GM21825 (cell line): ENCODE measurements around the gene COPB1.
A peak's percentile ranks its signal among the peaks of the same experiment; 100 is the strongest.
"Not testable (repeated sequence)": the region's sequence is repeated elsewhere in the genome, so short reads cannot be mapped to it uniquely, and the experiment has no call there.

Source experiments
- ATAC-seq: cut with Tn5 transposase; IDR thresholded peaks from one replicate; pipeline ENCODE4 v1.9.1; 2021; ENCODE audit warnings: mild to moderate bottlenecking, moderate library complexity; ENCODE audit not compliant: unreplicated experiment

Gene COPB1

DNA sequence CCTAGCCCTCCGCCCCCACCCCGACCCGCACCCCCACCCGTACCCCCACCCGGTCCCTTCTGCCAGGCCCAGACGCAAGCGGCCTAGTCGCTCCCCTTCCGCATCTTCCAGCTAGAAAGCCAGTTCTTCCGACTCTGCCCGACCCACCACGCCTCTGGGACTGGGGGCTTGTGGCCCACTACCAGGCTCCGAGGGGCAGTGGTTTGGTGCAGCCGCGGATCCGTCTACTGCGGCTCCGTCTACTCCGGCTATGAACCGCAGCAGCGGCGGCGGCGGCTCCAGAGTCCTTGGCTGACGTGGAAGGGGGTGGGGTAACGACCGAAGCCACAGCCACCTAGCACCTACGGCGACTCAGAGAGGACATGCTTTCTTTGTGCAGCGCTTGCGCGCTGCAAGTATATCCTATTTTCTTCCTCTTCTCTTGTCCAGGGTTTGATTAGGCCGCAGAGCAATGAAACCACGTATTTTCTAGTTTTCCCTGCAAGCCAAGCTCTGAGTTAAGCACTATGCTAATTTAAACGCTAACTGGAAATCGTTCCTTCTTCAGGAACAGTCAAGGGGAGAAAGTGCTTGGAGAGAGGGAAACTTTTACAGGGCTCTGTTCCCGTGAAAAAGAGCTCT lies at the start of gene COPB1:
COPB1 (minus strand) TSS at position 252 of the 621 bp plus-strand sequence. CDS start 883 bp downstream, outside the sequence.
- peak; percentile 87 for ATAC-seq

- no peak for ATAC-seq
Measured at GRCh38 chr11:14547440-14547839, 47.8 kb upstream of the COPB1 start.

- ATAC-seq = no peak
Measured at GRCh38 chr11:14546672-14547071, 47.1 kb upstream of the COPB1 start.

- ATAC-seq = peak; percentile 80
Measured at GRCh38 chr11:14544611-14545010, 45.0 kb upstream of the COPB1 start.

GRCh38 chr11:14543260-14543659 lies 43.6 kb upstream of the COPB1 start:
- no peak for ATAC-seq

DNA sequence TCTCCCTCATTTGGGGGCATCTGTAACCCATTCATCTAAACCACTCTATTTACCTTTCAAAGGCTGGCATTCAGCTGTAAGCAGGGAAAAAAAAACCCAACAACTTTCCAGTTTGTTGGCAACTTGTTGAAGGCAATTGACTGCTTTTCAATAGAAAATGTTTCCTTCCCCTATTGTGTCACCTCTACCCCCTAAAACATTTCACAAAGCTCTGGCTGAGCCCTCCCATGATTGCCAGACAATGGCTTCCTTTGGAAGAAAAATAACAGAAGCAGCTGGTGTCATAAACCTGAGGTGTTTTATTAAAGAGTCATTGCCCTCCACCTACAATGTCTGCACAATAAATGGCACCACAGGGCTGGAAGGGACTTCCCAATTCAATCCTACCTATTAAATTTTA lies 42.7 kb upstream of the COPB1 start:
- no peak for ATAC-seq

DNA sequence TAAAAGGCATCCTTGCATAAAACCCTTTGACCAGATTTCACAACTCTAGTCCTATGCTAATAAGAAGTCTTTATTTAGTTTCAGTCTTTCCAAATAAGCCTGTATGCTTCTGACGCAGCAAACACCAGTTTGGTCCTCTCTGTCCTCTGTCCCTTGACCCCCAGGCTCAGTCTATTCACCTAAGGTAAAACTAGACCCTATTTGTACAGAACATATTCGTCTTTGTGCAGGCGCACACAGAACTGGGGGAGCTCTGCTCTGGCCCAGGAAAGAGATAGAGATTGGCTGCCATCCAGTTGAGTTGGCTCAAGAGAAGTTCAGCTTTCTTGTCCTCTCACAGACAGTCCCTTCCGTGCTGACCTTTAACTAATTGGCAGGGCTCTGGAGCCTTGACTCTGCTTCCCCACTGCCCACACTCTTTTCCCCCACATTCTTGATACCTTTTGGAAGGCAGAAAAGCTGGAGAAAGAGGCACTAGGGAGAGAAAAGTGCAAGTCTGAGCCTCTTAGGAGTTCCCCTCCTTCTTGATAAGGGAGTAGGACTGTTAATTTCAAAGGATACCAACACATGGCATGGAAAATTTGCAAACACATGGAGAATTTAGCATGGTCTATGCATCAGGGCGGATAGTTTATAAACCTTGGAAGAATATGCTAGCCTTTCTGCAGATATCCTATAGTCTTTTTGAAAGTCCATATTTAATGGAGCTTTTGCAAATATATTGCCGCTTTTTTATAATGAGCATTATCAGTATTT lies 41.8 kb upstream of the COPB1 start:
- no peak for ATAC-seq

GRCh38 chr11:14539982-14540421 lies 40.4 kb upstream of the COPB1 start:
- ATAC-seq = no peak

DNA sequence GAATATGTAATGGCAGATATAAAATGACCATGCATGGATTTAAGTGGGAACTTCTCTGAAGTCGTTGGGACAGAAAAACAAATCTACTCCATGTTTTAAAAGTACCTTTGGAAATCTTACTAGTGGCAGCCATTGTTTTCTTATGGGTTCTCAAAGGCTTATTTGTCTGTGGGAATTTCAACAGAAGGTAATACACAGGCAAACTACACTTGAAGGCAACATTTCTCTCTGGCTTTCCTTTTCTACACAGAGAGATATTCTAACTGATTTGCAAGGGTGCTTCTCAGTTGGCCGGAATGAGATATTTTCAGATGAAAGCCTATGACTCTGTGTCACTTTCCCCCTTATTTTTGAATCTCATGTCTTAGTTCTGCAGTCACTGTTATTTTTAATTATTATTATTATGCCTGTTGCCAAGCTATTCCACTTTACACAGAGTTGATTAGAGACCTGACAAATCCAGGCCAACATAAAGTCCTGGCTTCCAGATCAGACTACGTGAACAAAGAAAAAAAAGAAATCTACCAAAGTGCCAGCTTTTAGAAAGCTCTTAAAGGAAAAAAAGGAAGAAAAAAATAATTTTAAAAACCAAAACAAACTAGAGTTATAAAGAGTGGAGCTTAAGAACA lies 39.4 kb upstream of the COPB1 start:
- no peak for ATAC-seq

- no peak for ATAC-seq
Measured at GRCh38 chr11:14538271-14538925, 38.8 kb upstream of the COPB1 start.

DNA sequence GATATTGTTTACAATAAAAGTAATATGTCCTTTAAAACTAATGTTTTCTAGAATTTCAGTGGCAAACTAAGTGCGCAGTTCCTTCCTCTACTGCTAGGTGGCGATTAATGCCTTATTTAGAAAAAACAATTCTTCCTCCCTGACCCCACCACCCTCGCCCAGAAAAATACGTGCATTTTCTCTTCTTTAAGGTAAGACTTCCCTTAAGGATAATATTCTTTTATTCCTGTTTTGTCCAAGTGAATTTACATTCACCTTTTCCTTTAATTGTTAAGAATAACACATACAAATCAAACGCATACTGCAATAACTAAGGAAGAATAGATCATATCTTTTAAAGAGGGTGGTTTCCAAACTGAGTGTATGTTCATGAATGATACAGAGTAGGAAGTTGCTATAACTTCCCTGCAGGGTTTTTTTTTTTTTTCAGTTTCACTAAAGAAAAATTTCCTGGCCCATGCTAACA lies 37.6 kb upstream of the COPB1 start:
- peak; percentile 74 for ATAC-seq

DNA sequence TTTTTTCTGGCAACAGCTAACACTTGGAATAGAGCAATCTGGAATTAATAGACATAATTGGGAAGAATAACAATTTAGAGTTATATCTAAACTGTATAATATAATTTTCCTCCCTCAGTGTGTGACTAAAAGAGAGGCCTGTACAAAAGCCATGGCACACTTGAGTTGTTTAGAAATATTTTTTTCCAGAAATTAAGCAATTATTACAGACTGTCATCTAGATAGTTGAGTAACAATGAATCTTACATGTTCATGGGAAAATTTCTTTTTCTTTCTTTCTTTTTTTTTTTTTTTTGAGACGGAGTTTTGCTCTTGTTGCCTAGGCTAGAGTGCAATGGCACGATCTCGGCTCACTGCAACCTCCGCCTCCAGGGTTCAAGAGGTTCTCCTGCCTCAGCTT lies 35.6 kb upstream of the COPB1 start:
- ATAC-seq = not testable (repeated sequence)

DNA sequence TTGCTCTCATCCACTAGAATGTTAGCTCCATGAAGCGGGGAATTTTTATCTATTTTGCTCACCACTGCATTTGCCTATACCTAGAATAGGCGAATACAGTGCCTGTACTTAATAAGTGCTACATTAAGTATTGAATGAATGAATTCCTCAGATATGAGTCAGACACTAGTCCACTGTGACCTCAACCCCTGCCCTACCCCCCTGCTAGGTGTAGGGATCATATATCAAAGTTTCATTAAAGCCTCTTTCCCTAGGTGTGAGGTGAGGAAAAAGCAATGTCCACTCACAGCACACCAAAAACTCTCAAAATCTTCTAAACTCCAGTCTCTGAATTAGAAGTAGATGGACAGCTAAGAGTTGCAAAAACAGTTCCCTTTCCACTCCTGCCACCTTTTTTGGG lies 30.3 kb upstream of the COPB1 start:
- no peak for ATAC-seq

DNA sequence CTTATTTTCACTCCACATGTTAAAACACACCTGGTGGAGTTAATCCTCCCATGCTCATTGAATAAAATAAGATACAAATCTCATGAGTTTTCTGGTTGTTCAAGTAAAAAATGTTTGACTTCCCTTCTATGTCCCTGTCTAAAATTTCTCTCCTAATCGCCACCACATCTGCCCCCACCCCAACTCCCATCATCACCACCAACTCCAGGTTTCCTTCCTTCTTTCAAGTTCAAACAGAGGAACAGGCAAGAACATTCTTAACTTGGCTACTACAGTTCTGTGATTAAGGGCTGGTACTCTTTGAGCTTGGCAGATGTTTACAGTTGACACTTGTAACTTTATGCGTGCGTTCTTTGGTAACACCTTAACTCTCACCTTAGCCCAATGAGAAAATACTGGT lies 29.7 kb upstream of the COPB1 start:
- ATAC-seq = no peak

DNA sequence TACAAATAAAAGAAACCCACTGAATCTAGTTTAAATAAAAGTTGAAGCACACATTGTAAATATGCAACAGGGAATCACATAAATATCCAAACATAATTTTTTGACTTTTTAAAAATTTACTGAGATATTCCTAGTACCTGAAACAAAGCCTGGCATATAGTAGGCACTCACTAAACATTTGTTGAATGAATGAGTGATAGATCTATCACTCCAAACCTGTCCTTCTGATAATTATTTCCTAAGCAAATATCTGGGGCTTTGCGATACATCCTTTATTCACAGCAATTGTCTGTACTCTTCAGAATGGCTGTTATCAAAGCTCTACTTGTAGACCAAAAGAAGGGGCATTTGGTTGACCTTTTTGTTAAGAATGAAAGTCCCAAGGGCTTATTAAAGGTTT lies 23.2 kb upstream of the COPB1 start:
- ATAC-seq = no peak

GRCh38 chr11:14522245-14522644 lies 22.6 kb upstream of the COPB1 start:
- no peak for ATAC-seq

- no peak for ATAC-seq
Measured at GRCh38 chr11:14520747-14521151, 21.1 kb upstream of the COPB1 start.

DNA sequence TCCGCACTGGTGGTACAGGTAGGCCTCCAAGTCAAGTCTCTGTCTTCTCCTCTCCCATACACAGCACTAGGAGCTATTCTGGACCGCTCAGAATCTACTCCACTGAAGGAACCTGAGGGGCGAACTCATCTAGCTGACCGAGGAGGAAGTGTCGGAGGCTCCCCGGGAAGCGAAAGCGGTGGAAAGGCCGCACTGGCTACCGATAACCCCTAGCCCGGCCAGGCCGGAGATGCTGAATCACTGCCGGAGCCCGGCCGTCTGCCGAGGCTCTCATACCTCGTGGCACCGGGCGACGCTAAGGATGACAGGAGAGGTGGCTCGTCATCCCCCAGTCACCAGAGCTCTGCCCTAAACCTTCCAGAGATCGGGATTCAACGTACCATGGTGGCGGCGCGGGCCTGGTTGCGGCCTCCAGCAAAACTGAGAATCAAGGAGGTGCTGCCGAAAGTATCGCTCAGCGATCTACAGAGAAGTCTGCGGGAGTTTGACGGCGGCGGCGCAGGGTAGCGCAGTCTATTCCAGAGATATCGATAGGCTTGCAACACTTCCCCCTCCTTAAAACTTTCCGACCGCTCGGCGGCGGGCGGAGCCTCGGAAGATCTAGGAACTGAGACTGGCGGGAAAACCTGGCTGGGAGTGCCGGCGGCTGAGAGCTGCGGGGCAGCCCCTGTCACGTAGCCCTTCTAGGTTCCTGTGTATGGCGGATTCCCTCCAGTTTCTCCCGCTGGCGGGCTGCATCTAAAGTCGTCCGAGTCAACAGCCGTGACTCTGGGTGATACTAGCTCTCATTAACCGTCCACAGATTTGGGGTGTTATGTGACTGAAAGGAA lies 20.5 kb upstream of the COPB1 start, which contains the start of gene PSMA1:
PSMA1 (minus strand) TSS at position 470 of the 830 bp plus-strand sequence; CDS start at position 383, 87 bp downstream.
- ATAC-seq = peak; percentile 93

- peak; percentile 6 for ATAC-seq
Measured at GRCh38 chr11:14519597-14519916, 19.9 kb upstream of the COPB1 start.

- ATAC-seq = no peak
Measured at GRCh38 chr11:14518820-14519219, 19.2 kb upstream of the COPB1 start.

DNA sequence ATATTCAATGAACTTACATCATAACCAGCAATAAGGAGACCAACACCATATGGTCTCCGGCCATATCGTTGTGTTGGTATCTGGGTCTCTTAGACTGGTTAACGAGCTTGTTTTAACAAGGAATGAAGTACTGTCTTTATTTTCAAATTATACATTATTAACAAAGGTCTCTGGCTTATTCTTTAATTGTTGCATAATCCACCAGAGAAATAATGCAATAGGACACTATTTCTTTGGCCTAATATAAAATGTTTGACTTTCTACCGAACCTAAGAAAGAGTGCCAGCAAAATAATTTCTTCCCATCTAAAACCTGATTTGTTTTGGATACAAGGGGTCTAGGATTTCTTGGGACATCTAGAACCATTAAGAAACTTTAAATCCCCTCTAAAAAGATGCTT lies 14.2 kb upstream of the COPB1 start:
- ATAC-seq = no peak
